Measurements from ENCODE around the gene LYST. TPM values are rescaled to one million over a fixed set of nuclear protein-coding genes. Genes with fewer than 3 reads are reported as not detected.

The LYST gene
- total and polyA plus RNA-seq, 2 experiments from 2014 or later: 3.0 to 6.1 TPM

GRCh38 chr1:235882816-235883215, 16.1 kb upstream of the LYST start:
- no peaks in the 10 kb centered on the region for H3K36me3 ChIP-seq (replicated peaks; ENCODE audit: insufficient read depth, low read depth)
- no peaks in the 10 kb centered on the region for H3K9me3 ChIP-seq (ENCODE audit: low read depth)
- H2AFZ ChIP-seq: no peak overlapping the region
- 90% methylated on average over 6 of the region's 6 CpGs for WGBS (ENCODE audit: low lambda C conversion rate, missing lambda C conversion rate)
- H3K9me2 ChIP-seq (replicated peaks; ENCODE audit: insufficient read depth): no peaks in the 10 kb centered on the region
- H3K4me3 ChIP-seq: no peak overlapping the region
- H3K4me2 ChIP-seq: no peak overlapping the region
- H4K20me1 ChIP-seq (ENCODE audit: insufficient read depth, poor library complexity, severe bottlenecking): no peaks in the 10 kb centered on the region
- H3K27ac ChIP-seq: no peak overlapping the region
- no peak for TF ChIP-seq EZH2phosphoT487 (IDR thresholded peaks at IDR 0.05; ENCODE audit: low read depth, severe bottlenecking, unreplicated experiment)
- TF ChIP-seq CTCF (IDR thresholded peaks at IDR 0.05; ENCODE audit: poor library complexity): no peak
- no peak for TF ChIP-seq EZH2 (IDR thresholded peaks at IDR 0.05; ENCODE audit: borderline replicate concordance)
- H3K27me3 ChIP-seq: no peaks in the 10 kb centered on the region
- DNase-seq (ENCODE audit: low spot score): no peak
- H3K79me2 ChIP-seq: no peaks in the 10 kb centered on the region
- H3K4me1 ChIP-seq (ENCODE audit: insufficient read depth): no peaks in the 10 kb centered on the region

DNA sequence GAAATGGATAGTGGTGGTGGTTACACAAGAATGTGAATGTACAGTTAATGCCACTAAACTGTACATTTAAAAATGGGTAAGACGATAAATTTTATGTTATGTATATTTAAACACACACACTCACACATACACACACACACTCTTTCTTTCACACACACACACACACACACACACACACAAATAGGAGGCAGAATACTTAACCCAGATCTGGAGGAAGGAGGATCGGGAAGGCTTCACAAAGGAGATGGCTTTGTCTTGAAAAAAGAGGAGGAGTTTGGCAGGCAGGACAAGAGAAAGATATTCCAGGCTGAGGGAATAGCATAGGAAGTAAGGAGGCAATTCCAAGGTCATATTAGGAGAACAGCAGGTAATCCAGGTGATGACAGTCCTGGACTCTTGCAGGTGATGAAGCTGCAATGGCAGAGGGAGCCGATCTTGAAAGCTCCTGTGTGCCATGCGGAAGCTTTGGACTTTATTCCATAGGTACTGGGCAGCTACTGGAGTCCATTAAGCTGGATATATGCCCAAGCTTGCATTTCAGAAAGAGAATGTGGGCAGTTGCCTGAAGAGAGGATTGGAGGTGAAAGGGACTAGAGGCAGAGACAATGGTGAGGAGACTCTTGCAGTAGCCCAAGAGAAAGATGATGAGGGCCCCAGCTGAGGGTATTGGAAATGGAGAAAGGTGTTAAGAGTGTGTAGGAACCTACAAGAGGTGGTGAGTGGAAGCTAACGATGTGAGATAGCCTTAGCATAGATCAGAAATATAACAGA, 15.4 kb upstream of the LYST start:
- H2AFZ ChIP-seq: no peak overlapping the region
- H3K27me3 ChIP-seq: no peaks in the 10 kb centered on the region
- H3K4me2 ChIP-seq: no peak overlapping the region
- H3K27ac ChIP-seq: no peak overlapping the region
- H3K4me1 ChIP-seq (ENCODE audit: insufficient read depth): no peaks in the 10 kb centered on the region
- DNase-seq (ENCODE audit: low spot score): no peak
- WGBS (ENCODE audit: low lambda C conversion rate, missing lambda C conversion rate): 92% methylated on average over 5 of the region's 5 CpGs
- TF ChIP-seq CTCF (IDR thresholded peaks at IDR 0.05; ENCODE audit: poor library complexity): no peak
- no peak for TF ChIP-seq EZH2 (IDR thresholded peaks at IDR 0.05; ENCODE audit: borderline replicate concordance)
- no peak for TF ChIP-seq EZH2phosphoT487 (IDR thresholded peaks at IDR 0.05; ENCODE audit: low read depth, severe bottlenecking, unreplicated experiment)
- H3K36me3 ChIP-seq (replicated peaks; ENCODE audit: insufficient read depth, low read depth): no peaks in the 10 kb centered on the region
- no peaks in the 10 kb centered on the region for H4K20me1 ChIP-seq (ENCODE audit: insufficient read depth, poor library complexity, severe bottlenecking)
- no peaks in the 10 kb centered on the region for H3K79me2 ChIP-seq
- H3K9me2 ChIP-seq (replicated peaks; ENCODE audit: insufficient read depth): no peaks in the 10 kb centered on the region
- H3K9me3 ChIP-seq (ENCODE audit: low read depth): no peaks in the 10 kb centered on the region
- no peak overlapping the region for H3K4me3 ChIP-seq

- H3K4me1 ChIP-seq (ENCODE audit: insufficient read depth): no peaks in the 10 kb centered on the region
- no peak overlapping the region for H2AFZ ChIP-seq
- H3K9me3 ChIP-seq (ENCODE audit: low read depth): no peaks in the 10 kb centered on the region
- TF ChIP-seq EZH2 (IDR thresholded peaks at IDR 0.05; ENCODE audit: borderline replicate concordance) (no peak), CTCF (IDR thresholded peaks at IDR 0.05; ENCODE audit: poor library complexity) (no peak)
- WGBS (ENCODE audit: low lambda C conversion rate, missing lambda C conversion rate): 79% methylated on average over 6 of the region's 6 CpGs
- H3K9me2 ChIP-seq (replicated peaks; ENCODE audit: insufficient read depth): no peaks in the 10 kb centered on the region
- H3K36me3 ChIP-seq (replicated peaks; ENCODE audit: insufficient read depth, low read depth): no peaks in the 10 kb centered on the region
- H3K4me3 ChIP-seq: no peak overlapping the region
- no peak overlapping the region for H3K4me2 ChIP-seq
- H3K27me3 ChIP-seq: peaks cover 8% of the 10 kb centered on the region
- no peak for DNase-seq (ENCODE audit: low spot score)
- H3K27ac ChIP-seq: no peak overlapping the region
- no peaks in the 10 kb centered on the region for H3K79me2 ChIP-seq
- H4K20me1 ChIP-seq (ENCODE audit: insufficient read depth, poor library complexity, severe bottlenecking): no peaks in the 10 kb centered on the region
Measured at GRCh38 chr1:235878082-235878811, 11.5 kb upstream of the LYST start.

All from hepatocyte (in vitro differentiated cells).